Right cardiac atrium (tissue), 5 donors: ENCODE results near the gene TRIO. TPM values are rescaled to one million over a fixed set of nuclear protein-coding genes. Genes with fewer than 3 reads are reported as not detected.
"Not testable (repeated sequence)": the region's sequence is repeated elsewhere in the genome, so short reads cannot be mapped to it uniquely, and the experiment has no call there.

Experiments used
- ATAC-seq, 2 donors: fragments of 200-7000 bp; cut with Tn5 transposase; one replicate each; pipeline versions ENCODE4 v1.8.0 to v1.9.1; 2020; ENCODE audit warnings: moderate library complexity in 2 of 2, mild to moderate bottlenecking in 1 of 2
- DNase-seq, 3 donors: peaks; one replicate each; pipeline ENCODE4 v3.0.0-alpha.2; 2020
- H3K27ac ChIP-seq: one replicate; pipeline ENCODE4 v1.5.1; 2013; ENCODE audit warnings: mild to moderate bottlenecking, low read length, control low read depth, moderate library complexity
- H3K27me3 ChIP-seq: one replicate; pipeline ENCODE4 v1.6.1; 2013; ENCODE audit not compliant: control insufficient read depth, insufficient read depth
- H3K4me1 ChIP-seq: one replicate; pipeline ENCODE4 v1.6.1; 2013; ENCODE audit warnings: low read length; ENCODE audit not compliant: control insufficient read depth, insufficient read depth
- H3K4me3 ChIP-seq: one replicate; pipeline ENCODE4 v1.5.1; 2013; ENCODE audit warnings: low read length, control low read depth
- H3K9me3 ChIP-seq: one replicate; pipeline ENCODE4 v1.6.1; 2013; ENCODE audit warnings: low read length; ENCODE audit not compliant: control insufficient read depth
- WGBS: extraction: QIAGEN DNeasy Blood & Tissue Kit; methylation state at CpG from one replicate; pipeline ENCODE4 v1.1.7; 2013; 5-methylcytosine and 5-hydroxymethylcytosine counted together
- intact Hi-C, 4 donors: fragments of 100-400 bp; cut with DNase I; formaldehyde crosslinking; loops; one replicate each; pipeline versions ENCODE4 v1.11.0 to v1.14.0; 2022 to 2023
- polyA plus RNA-seq: library from polyadenylated mRNA; stranded (reverse); fragments of 200-250 nt; gene quantifications from one replicate; pipeline ENCODE4 v1.2.3, GENCODE V29; 2013
- total RNA-seq, 4 donors: library from RNA; stranded (reverse); fragmentation: NEBNext Ultra II Directional; extraction: Animal tissue kit (Norgen Biotek cat#: 25700); gene quantifications; one replicate each; pipeline ENCODE4 v1.2.1, GENCODE V29; 2021
- donor health status: healthy with polysubstance abuse.
- donor health status: DM: no; HTN: yes; CAD: no.
- donor health status: DM: no; HTN: no; CAD: no.
- donor health status: DM: no; HTN: yes; CAD: no; lungs with severe emphysema.
- donor health status: DM: yes; HTN: yes; CAD: no.

The TRIO gene
- total and polyA plus RNA-seq, 5 donors = 31.3 to 66.0 (median 54.1) TPM

DNA sequence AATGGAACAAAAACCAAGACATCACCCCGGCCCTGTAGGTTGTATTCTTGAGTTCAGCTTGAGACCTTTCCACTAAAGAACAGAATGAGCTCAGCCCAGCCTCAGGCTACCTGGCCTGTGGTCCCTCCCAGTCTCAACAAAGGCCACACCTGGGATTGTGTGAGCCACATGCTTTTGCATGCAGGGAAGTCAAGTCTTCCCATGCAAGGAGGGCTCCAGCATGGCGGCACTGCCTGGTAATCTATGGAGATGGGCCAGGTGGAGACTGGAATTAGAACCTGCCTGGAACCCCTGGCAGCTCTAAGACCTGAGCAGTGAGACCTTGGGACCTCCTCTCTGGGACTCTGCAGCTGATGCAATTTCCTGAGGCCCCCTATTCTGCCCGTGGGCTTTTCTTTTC is 389.0 kb downstream of the TRIO start:
- WGBS = 58% methylated on average over 3 of the region's 3 CpGs
- no peak for DNase-seq
- Histone ChIP-seq H3K9me3 (peaks cover 4% of the 10 kb centered on the region), H3K27ac (no peak overlapping the region), H3K4me3 (no peak overlapping the region), H3K27me3 (no peaks in the 10 kb centered on the region), H3K4me1 (no peaks in the 10 kb centered on the region)
- ATAC-seq = no peak
- intact Hi-C loops = no loop called here

DNA sequence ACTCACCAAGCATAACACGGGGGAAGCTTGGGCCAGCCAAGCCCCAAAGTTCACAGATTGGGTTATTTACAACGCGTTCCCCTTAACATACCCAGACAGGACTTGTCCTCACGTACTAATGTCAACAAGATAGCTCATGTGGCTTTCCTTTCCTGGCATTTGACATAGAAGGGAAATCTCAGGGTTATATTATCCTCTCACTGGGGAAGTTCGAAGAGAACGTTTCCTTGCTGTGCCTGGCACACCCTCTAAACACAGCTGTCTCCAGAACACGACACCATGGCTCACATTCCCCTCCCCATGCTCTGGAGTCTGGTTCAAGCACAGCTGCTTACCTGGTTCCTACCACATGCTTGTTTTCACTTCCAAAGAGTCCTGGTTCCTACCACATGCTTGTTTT is 391.6 kb downstream of the TRIO start:
- ATAC-seq = peak; percentile 47 to 51
- Histone ChIP-seq H3K27ac (no peak overlapping the region), H3K27me3 (no peaks in the 10 kb centered on the region), H3K9me3 (peaks cover 4% of the 10 kb centered on the region), H3K4me1 (no peaks in the 10 kb centered on the region), H3K4me3 (no peak overlapping the region)
- intact Hi-C loops = no loop called here
- WGBS = 18% methylated on average over 7 of the region's 7 CpGs
- no peak for DNase-seq

GRCh38 chr5:14545308-14545707 is 402.2 kb downstream of the TRIO start:
- 65% methylated on average over 3 of the region's 3 CpGs for WGBS

DNA sequence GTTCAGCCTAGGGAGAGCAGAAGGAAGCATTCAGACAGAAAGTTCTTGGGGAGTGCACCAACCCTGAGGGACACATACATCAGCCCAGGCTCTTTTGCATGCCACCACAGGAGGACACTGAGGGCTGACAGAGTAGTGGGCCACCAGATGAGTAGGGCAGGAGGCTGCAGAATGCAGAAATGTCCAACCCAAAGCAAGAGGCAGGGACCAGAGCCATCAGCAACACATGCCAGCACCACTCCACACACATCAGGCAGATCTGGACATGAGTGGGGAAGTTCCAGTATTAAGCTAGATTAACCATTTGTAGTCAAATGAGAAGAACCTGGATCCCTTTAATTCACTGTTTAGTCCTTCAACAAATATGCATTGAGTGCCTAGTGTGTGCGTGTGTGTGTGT is 402.7 kb downstream of the TRIO start:
- Histone ChIP-seq H3K27me3 (no peaks in the 10 kb centered on the region), H3K4me3 (no peak overlapping the region), H3K4me1 (no peaks in the 10 kb centered on the region), H3K27ac (no peak overlapping the region), H3K9me3 (peaks cover 11% of the 10 kb centered on the region)
- no peak for DNase-seq
- ATAC-seq = no peak
- intact Hi-C loops = no loop called here
- WGBS = 89% methylated on average over 1 of the region's 1 CpG

More at GRCh38 chr5:14545308-14545707, 402.2 kb downstream of the TRIO start:
- Histone ChIP-seq H3K27me3 (no peaks in the 10 kb centered on the region), H3K4me1 (no peaks in the 10 kb centered on the region), H3K9me3 (peaks cover 9% of the 10 kb centered on the region), H3K27ac (no peak overlapping the region), H3K4me3 (no peak overlapping the region)
- ATAC-seq (peak; percentile 31 to 40), DNase-seq (no peak)
- intact Hi-C loops = no loop called here

GRCh38 chr5:14547666-14548065 is 404.5 kb downstream of the TRIO start:
- DNase-seq (no peak), ATAC-seq (no peak)
- Histone ChIP-seq H3K4me3 (no peak overlapping the region), H3K4me1 (no peaks in the 10 kb centered on the region), H3K27me3 (no peaks in the 10 kb centered on the region), H3K9me3 (peaks cover 14% of the 10 kb centered on the region), H3K27ac (no peak overlapping the region)
- intact Hi-C loops = no loop called here
- 100% methylated on average over 1 of the region's 1 CpG for WGBS

GRCh38 chr5:14551211-14551610 is 408.1 kb downstream of the TRIO start:
- intact Hi-C loops = no loop called here
- DNase-seq = no peak
- Histone ChIP-seq H3K27ac (no peak overlapping the region), H3K4me3 (no peak overlapping the region), H3K27me3 (no peaks in the 10 kb centered on the region), H3K9me3 (peaks cover 13% of the 10 kb centered on the region), H3K4me1 (no peaks in the 10 kb centered on the region)
- 72% methylated on average over 3 of the region's 3 CpGs for WGBS
- ATAC-seq = no peak

GRCh38 chr5:14552017-14552416 is 408.9 kb downstream of the TRIO start:
- 58% methylated on average over 1 of the region's 1 CpG for WGBS
- intact Hi-C loops = no loop called here
- H3K9me3 ChIP-seq = peaks cover 10% of the 10 kb centered on the region

GRCh38 chr5:14554288-14554687 is 411.1 kb downstream of the TRIO start:
- H3K4me3 ChIP-seq, ATAC-seq, H3K27me3 ChIP-seq, DNase-seq, H3K27ac ChIP-seq, intact Hi-C loops, H3K4me1 ChIP-seq, H3K9me3 ChIP-seq: not testable (repeated sequence)
- 73% methylated on average over 3 of the region's 3 CpGs for WGBS

More at GRCh38 chr5:14552017-14552416, 408.9 kb downstream of the TRIO start:
- Histone ChIP-seq H3K27me3 (no peaks in the 10 kb centered on the region), H3K4me3 (no peak overlapping the region), H3K4me1 (no peaks in the 10 kb centered on the region), H3K27ac (no peak overlapping the region)
- DNase-seq = no peak
- no peak for ATAC-seq

DNA sequence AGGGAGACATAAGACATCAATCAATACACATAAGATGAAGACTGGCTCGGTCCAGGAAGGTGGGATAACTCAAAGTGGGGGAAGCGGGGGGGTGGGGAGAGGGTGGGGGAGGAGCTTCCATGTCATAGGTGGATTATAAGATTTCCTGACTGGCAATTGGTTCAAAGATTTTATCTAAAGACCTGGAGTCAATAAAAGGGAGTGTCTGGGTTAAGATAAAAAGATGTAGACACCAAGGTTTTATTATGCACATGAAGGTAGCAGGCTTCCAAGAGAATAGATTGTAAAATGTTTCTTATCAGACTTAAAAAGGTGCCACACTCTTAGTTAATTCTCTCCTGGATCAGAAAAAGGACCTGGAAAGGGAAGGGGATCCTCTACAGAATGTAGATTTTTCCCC is 412.9 kb downstream of the TRIO start:
- H3K9me3 ChIP-seq = peaks cover 7% of the 10 kb centered on the region
- H3K4me3 ChIP-seq = no peak overlapping the region
- ATAC-seq (no peak), DNase-seq (no peak)
- intact Hi-C loops = no loop called here
- no peaks in the 10 kb centered on the region for H3K27me3 ChIP-seq
- H3K27ac ChIP-seq = no peak overlapping the region
- H3K4me1 ChIP-seq = no peaks in the 10 kb centered on the region
- WGBS = 87% methylated on average over 2 of the region's 2 CpGs

DNA sequence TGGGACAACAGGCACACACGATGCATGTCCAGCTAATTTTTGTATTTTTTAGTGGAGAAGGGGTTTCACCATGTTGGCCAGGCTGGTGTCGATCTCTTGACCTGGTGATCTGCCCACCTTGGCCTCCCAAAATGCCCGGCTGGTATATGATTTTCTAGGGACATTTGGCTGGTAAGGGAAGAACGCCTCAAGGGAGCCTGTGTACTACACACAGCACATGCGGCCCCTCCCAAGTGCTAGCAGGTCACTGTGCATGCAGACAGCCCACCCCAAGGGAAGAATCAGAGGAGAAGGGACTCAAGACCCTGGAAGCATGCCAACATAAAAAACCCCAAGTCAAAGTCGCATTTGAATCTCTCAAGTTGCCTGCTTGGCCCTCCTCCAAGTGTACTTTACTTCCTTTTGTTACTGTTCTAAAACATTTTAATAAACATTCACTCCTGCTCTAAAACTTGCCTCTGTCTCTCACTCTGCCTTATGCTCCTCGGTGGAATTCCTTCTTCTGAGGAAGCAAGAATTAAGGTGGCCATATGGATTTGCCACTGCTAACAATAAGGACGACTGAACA is 414.1 kb downstream of the TRIO start:
- WGBS = 52% methylated on average over 8 of the region's 8 CpGs
- intact Hi-C loops = no loop called here

DNA sequence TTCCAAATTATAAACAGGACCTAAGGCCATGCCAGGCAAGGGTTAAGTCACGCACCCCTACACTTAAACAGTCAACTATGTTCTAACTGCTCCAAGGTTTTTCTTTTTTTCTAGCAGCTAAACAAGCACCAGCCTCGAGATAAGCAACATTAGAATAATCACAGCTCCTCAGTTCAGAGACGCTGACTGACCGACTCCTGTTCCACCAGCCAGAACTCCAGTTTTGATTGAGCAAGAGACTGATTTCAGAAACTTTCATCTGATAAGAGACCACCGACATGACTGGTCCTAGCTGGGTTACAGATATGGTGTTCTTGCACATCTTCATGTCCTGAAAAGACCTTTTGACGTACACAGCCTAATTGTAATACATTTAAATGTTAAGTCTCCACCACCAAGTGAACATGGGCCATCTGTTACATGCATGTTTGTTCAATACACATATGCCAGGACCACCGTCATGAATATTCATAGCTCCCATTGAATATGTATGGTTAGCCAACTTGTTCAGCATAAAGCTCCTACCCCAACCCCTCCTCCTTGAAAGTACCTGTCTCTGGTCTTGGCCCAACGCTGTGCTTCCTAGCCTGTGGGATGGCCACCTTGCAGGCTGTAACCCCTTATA is 414.8 kb downstream of the TRIO start:
- H3K9me3 ChIP-seq = peaks cover 3% of the 10 kb centered on the region
- ATAC-seq (no peak), DNase-seq (no peak)
- no peaks in the 10 kb centered on the region for H3K27me3 ChIP-seq
- H3K27ac ChIP-seq = no peak overlapping the region
- 50% methylated on average over 8 of the region's 8 CpGs for WGBS
- H3K4me3 ChIP-seq = no peak overlapping the region
- H3K4me1 ChIP-seq = no peaks in the 10 kb centered on the region
- intact Hi-C loops = no loop called here

More for the DNA sequence above, 414.1 kb downstream of the TRIO start:
- Histone ChIP-seq H3K4me3 (no peak overlapping the region), H3K9me3 (peaks cover 3% of the 10 kb centered on the region), H3K27me3 (no peaks in the 10 kb centered on the region), H3K27ac (no peak overlapping the region), H3K4me1 (no peaks in the 10 kb centered on the region)
- ATAC-seq (no peak), DNase-seq (no peak)
